Fibroblast of lung (primary cell): Measurements from ENCODE around the gene RTKN. TPM values are rescaled to one million over a fixed set of nuclear protein-coding genes. Genes with fewer than 3 reads are reported as not detected.
"Not testable (repeated sequence)": the region's sequence is repeated elsewhere in the genome, so short reads cannot be mapped to it uniquely, and the experiment has no call there.

Source experiments
- DNase-seq, 2 donors: peaks; one replicate each; pipeline versions ENCODE4 v3.0.0 to v3.0.0-alpha.2; 2010; ENCODE audit warnings: low read depth in 2 of 2
- H2AFZ ChIP-seq: 2 replicates; pipeline ENCODE4 v1.5.1; 2012; ENCODE audit warnings: low read length, control low read depth, inconsistent platforms
- H3K27ac ChIP-seq: 2 replicates; pipeline ENCODE4 v1.5.1; 2011; ENCODE audit warnings: low read length, control low read depth; ENCODE audit not compliant: insufficient read depth
- H3K27me3 ChIP-seq: 2 replicates; pipeline ENCODE4 v1.5.1; 2011; ENCODE audit warnings: mild to moderate bottlenecking, low read length; ENCODE audit not compliant: control insufficient read depth, insufficient read depth
- H3K36me3 ChIP-seq: 2 replicates; pipeline ENCODE4 v1.5.1; 2011; ENCODE audit warnings: low read length; ENCODE audit not compliant: control insufficient read depth, insufficient read depth
- H3K4me1 ChIP-seq: 2 replicates; pipeline ENCODE4 v1.5.1; 2011; ENCODE audit warnings: low read length; ENCODE audit not compliant: control insufficient read depth, insufficient read depth; ENCODE audit errors: extremely low read depth
- H3K4me2 ChIP-seq: 2 replicates; pipeline ENCODE4 v1.5.1; 2011; ENCODE audit warnings: low read length, control low read depth; ENCODE audit not compliant: insufficient read depth; ENCODE audit errors: extremely low read depth
- H3K4me3 ChIP-seq, 4 experiments: fragments of 200-600 bp in 1 of 4; sonication (generic) in 1 of 4; replicated peaks in 1 of 4; 2 replicates each; pipeline ENCODE4 v1.5.1; 2011 to 2016; ENCODE audit warnings: low read length in 4 of 4, low read depth in 3 of 4, mild to moderate bottlenecking in 3 of 4, control low read depth in 2 of 4, inconsistent platforms in 1 of 4, mixed read lengths in 1 of 4; ENCODE audit not compliant: insufficient read depth in 1 of 4; ENCODE audit errors: control extremely low read depth in 1 of 4
- H3K79me2 ChIP-seq: 2 replicates; pipeline ENCODE4 v1.5.1; 2012; ENCODE audit warnings: mild to moderate bottlenecking, low read length, inconsistent platforms; ENCODE audit not compliant: control insufficient read depth, insufficient read depth
- H3K9ac ChIP-seq: 2 replicates; pipeline ENCODE4 v1.5.1; 2011; ENCODE audit warnings: mild to moderate bottlenecking, low read length, control low read depth; ENCODE audit not compliant: insufficient read depth
- H3K9me3 ChIP-seq: 2 replicates; pipeline ENCODE4 v1.5.1; 2012; ENCODE audit warnings: low read depth, low read length; ENCODE audit not compliant: control insufficient read depth, insufficient read depth
- H4K20me1 ChIP-seq: 2 replicates; pipeline ENCODE4 v1.5.1; 2011; ENCODE audit warnings: low read length; ENCODE audit not compliant: control insufficient read depth, insufficient read depth; ENCODE audit errors: extremely low read depth
- CTCF ChIP-seq, 2 donors: IDR thresholded peaks in 1 of 2; conservative IDR thresholded peaks in 1 of 2; 1 replicate in 1 of 2; 2 replicates in 1 of 2; pipeline ENCODE4 v1.5.1; 2011 to 2012; ENCODE audit warnings: low read length in 2 of 2, control low read depth in 1 of 2, inconsistent platforms in 1 of 2, low read depth in 1 of 2, mild to moderate bottlenecking in 1 of 2
- EZH2 ChIP-seq: IDR thresholded peaks from 2 replicates; pipeline ENCODE4 v1.5.1; 2012; ENCODE audit warnings: low read length, control low read depth, mild to moderate bottlenecking; ENCODE audit errors: missing control alignments
- polyA plus RNA-seq, 2 donors: library from polyadenylated mRNA; depleted of rRNA in 1 of 2; stranded (reverse) in 1 of 2; unstranded in 1 of 2; fragments of >200 nt; gene quantifications; 2 replicates each; pipeline ENCODE4 v1.2.1, GENCODE V29; 2011 to 2012; ENCODE audit warnings: missing spikeins in 1 of 2
- total RNA-seq: library from RNA; depleted of rRNA; stranded (reverse); fragments of >200 nt; gene quantifications from 2 replicates; pipeline ENCODE4 v1.2.1, GENCODE V29; 2014

The RTKN gene
- total and polyA plus RNA-seq, 2 donors (not counting 1 experiment from before 2014, with no cell fraction given), result 8.3 to 16.0 TPM

- peak overlapping the region in 2 of 4 experiments; percentile 81 to 88 for H3K4me3 ChIP-seq
- H4K20me1 ChIP-seq, H2AFZ ChIP-seq, H3K27ac ChIP-seq, DNase-seq, H3K9ac ChIP-seq, H3K27me3 ChIP-seq, H3K9me3 ChIP-seq: not testable (repeated sequence)
- H3K4me1 ChIP-seq, result peaks cover 19% of the 10 kb centered on the region
- peaks cover 15% of the 10 kb centered on the region for H3K36me3 ChIP-seq
- peak overlapping the region; percentile 49 for H3K4me2 ChIP-seq
- H3K79me2 ChIP-seq, result peaks cover 11% of the 10 kb centered on the region
Measured at GRCh38 chr2:74459503-74460118, 17.9 kb upstream of the RTKN start.

- H3K27ac ChIP-seq, result peak overlapping the region; percentile 73
- H3K4me1 ChIP-seq, result peaks cover 19% of the 10 kb centered on the region
- H3K27me3 ChIP-seq, result no peaks in the 10 kb centered on the region
- TF ChIP-seq CTCF (conservative IDR thresholded peaks at IDR 0.05 in 1 of 2, IDR thresholded peaks at IDR 0.05 in 1 of 2; ENCODE audit: low read depth in 1 of 2, low read length in 2 of 2) (no peak), EZH2 (no peak)
- peaks cover 15% of the 10 kb centered on the region for H3K36me3 ChIP-seq
- H4K20me1 ChIP-seq, result no peaks in the 10 kb centered on the region
- H3K4me2 ChIP-seq, result peak overlapping the region; percentile 96
- peak overlapping the region; percentile 62 for H3K9ac ChIP-seq
- peak overlapping the region; percentile 81 to 95 (median 90) for H3K4me3 ChIP-seq
- peak overlapping the region; percentile 43 for H2AFZ ChIP-seq
- no peaks in the 10 kb centered on the region for H3K9me3 ChIP-seq
- H3K79me2 ChIP-seq, result peaks cover 6% of the 10 kb centered on the region
- peak; percentile 18 to 25 for DNase-seq
Measured at GRCh38 chr2:74458938-74459363, 17.2 kb upstream of the RTKN start.

GRCh38 chr2:74458132-74458937 is 16.6 kb upstream of the RTKN start, which contains the start of gene WBP1:
Gene WBP1 (plus strand): TSS chr2:74458438. CDS start chr2:74458603, 165 bp downstream.
- H4K20me1 ChIP-seq, result no peaks in the 10 kb centered on the region
- H3K4me3 ChIP-seq, result peak within 1 kb of the TSS; percentile 81 to 95 (median 90)
- peaks cover 6% of the 10 kb centered on the region for H3K79me2 ChIP-seq
- H2AFZ ChIP-seq, result peak within 1 kb of the TSS; percentile 43
- H3K4me1 ChIP-seq, result peaks cover 19% of the 10 kb centered on the region
- H3K9ac ChIP-seq, result peak within 1 kb of the TSS; percentile 62
- no peaks in the 10 kb centered on the region for H3K9me3 ChIP-seq
- TF ChIP-seq EZH2 (peak; percentile 58), CTCF (conservative IDR thresholded peaks at IDR 0.05 in 1 of 2, IDR thresholded peaks at IDR 0.05 in 1 of 2; ENCODE audit: low read depth in 1 of 2, low read length in 2 of 2) (no peak)
- H3K27me3 ChIP-seq, result no peaks in the 10 kb centered on the region
- peak within 1 kb of the TSS; percentile 96 for H3K4me2 ChIP-seq
- peaks cover 15% of the 10 kb centered on the region for H3K36me3 ChIP-seq
- DNase-seq, result peak; percentile 100
- H3K27ac ChIP-seq, result peak within 1 kb of the TSS; percentile 73
